HG02981 (cell line): ENCODE measurements around the gene RNF40.
"Not testable (repeated sequence)": the region's sequence is repeated elsewhere in the genome, so short reads cannot be mapped to it uniquely, and the experiment has no call there.

Experiments
- ATAC-seq: cut with Tn5 transposase; IDR thresholded peaks from one replicate; pipeline ENCODE4 v1.9.1; 2021; ENCODE audit warnings: mild to moderate bottlenecking, moderate library complexity; ENCODE audit not compliant: unreplicated experiment

Gene RNF40

GRCh38 chr16:30813821-30814189 is 51.7 kb downstream of the RNF40 start:
- ATAC-seq, result no peak

DNA sequence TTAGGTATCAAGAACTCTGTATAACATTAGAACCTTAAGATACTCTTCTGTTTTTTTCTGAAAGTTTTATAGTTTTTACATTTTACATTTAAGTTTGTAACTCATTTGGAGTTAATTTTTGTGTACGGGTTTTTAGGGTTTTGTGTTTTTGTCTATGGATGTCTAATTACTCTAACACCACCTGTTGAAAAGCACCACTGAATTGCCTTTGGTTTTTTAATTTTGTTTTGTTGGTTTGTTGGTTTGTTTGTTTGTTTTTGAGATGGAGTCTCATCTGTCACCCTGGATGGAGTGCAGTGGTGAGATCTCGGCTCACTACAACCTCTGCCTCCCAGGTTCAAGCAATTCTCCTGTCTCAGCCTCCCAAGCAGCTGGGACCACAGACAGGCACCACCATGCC is 54.6 kb downstream of the RNF40 start:
- ATAC-seq, result no peak

- ATAC-seq, result no peak
Observed at GRCh38 chr16:30820952-30821421, 58.9 kb downstream of the RNF40 start.

GRCh38 chr16:30821441-30821840 is 59.3 kb downstream of the RNF40 start:
- ATAC-seq, result not testable (repeated sequence)

DNA sequence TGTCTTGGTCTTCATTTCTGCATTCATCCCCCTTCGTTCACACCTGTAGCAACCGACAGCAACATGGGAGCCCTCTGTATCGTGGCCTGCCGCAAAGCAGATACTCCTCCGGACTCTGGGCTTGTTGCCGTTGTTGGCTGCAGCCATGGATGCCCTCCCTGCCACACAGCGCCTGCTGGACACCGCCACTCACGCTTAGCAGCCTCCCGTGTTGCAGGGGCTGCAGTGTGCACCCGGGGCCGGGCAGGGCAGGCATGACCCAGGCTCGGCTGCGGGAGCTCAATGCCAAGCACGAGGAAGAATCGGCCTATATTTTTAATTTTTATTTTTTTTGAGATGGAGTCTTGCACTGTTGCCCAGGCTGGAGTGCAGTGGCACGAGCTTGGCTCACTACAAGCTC is 59.8 kb downstream of the RNF40 start:
- ATAC-seq, result no peak
